ENCODE measurements around the gene ARID3A. TPM values are rescaled to one million over a fixed set of nuclear protein-coding genes. Genes with fewer than 3 reads are reported as not detected.

ARID3A gene
- total RNA-seq, 1 experiment from 2014 or later, result 116 TPM

- no peaks in the 10 kb centered on the region; the same call in 1 of the 2 replicates for H3K27me3 Mint-ChIP-seq (ENCODE audit: low read depth)
- no peak overlapping the region for H3K4me3 Mint-ChIP-seq
- no peak overlapping the region for H3K27ac Mint-ChIP-seq
- H3K4me1 Mint-ChIP-seq, result peaks cover 11% of the 10 kb centered on the region
- H3K36me3 Mint-ChIP-seq, result peaks cover 2% of the 10 kb centered on the region; the same call in 1 of the 2 replicates
- ChIA-PET POLR2A (no interaction called here), CTCF (no interaction called here)
- TF ChIP-seq ZNF263 (CRISPR knock-in tag; IDR thresholded peaks at IDR 0.05; ENCODE audit: low read depth) (no peak), TCF7 (CRISPR knock-in tag; IDR thresholded peaks at IDR 0.05; ENCODE audit: low read depth) (no peak), ZNF416 (CRISPR knock-in tag; IDR thresholded peaks at IDR 0.05) (no peak), ZNF425 (CRISPR knock-in tag; conservative IDR thresholded peaks at IDR 0.05) (no peak), NFYB (CRISPR knock-in tag; conservative IDR thresholded peaks at IDR 0.05; ENCODE audit: low read depth) (no peak), E2F5 (CRISPR knock-in tag; IDR thresholded peaks at IDR 0.05) (no peak), ZNF281 (CRISPR knock-in tag; IDR thresholded peaks at IDR 0.05) (no peak)
- ATAC-seq, result no peak
- H3K9me3 Mint-ChIP-seq, result no peaks in the 10 kb centered on the region
- no peak for DNase-seq (ENCODE audit: low spot score)
Observed at GRCh38 chr19:1011831-1012333, 86.0 kb downstream of the ARID3A start.

GRCh38 chr19:1012334-1012733, 86.5 kb downstream of the ARID3A start:
- ATAC-seq (no peak), DNase-seq (ENCODE audit: low spot score) (no peak)
- H3K9me3 Mint-ChIP-seq, result no peaks in the 10 kb centered on the region
- no peak for TF ChIP-seq ATF6 (CRISPR knock-in tag; IDR thresholded peaks at IDR 0.05)
- TF ChIP-seq SOX15 (CRISPR knock-in tag; IDR thresholded peaks at IDR 0.05), result no peak
- no peak for TF ChIP-seq FOXJ3 (CRISPR knock-in tag; IDR thresholded peaks at IDR 0.05; ENCODE audit: borderline replicate concordance)
- TF ChIP-seq USF1 (CRISPR knock-in tag; IDR thresholded peaks at IDR 0.05), result no peak
- TF ChIP-seq ZNF532 (CRISPR knock-in tag; IDR thresholded peaks at IDR 0.05; ENCODE audit: borderline replicate concordance), result no peak
- no peak for TF ChIP-seq ZNF121 (CRISPR knock-in tag; IDR thresholded peaks at IDR 0.05)
- TF ChIP-seq GABPB1 (CRISPR knock-in tag; IDR thresholded peaks at IDR 0.05), result no peak
- POLR2A ChIA-PET, result no interaction called here
- no peak overlapping the region for H3K4me3 Mint-ChIP-seq
- peaks cover 15% of the 10 kb centered on the region for H3K4me1 Mint-ChIP-seq
- no peak overlapping the region for H3K27ac Mint-ChIP-seq
- H3K36me3 Mint-ChIP-seq, result no peaks in the 10 kb centered on the region; the same call in 1 of the 2 replicates
- CTCF ChIA-PET, result no interaction called here
- no peaks in the 10 kb centered on the region; the same call in 1 of the 2 replicates for H3K27me3 Mint-ChIP-seq (ENCODE audit: low read depth)

Data from WTC11 (cell line).